Endothelial cell of umbilical vein (primary cell): Measurements from ENCODE around the gene NUDT13. TPM values are rescaled to one million over a fixed set of nuclear protein-coding genes. Genes with fewer than 3 reads are reported as not detected.
"Not testable (repeated sequence)": the region's sequence is repeated elsewhere in the genome, so short reads cannot be mapped to it uniquely, and the experiment has no call there.

Experiments used
- BruUV-seq: library from RNA; stranded (reverse); fragments of 400-500 nt; replicated peaks from 2 replicates; lab custom pipeline; 2021; lab: Mats Ljungman, UMichigan
- CTCF ChIA-PET: fragments of 300-600, 350-600 bp; sonication (Branson Sonifier 250); formaldehyde crosslinking; loops from one replicate; lab custom pipeline; 2021; ENCODE audit warnings: antibody characterized with exemption, inconsistent platforms; lab: Charles Lee
- POLR2A ChIA-PET: fragments of 300-600, 350-600 bp; sonication (Branson Sonifier 250); formaldehyde crosslinking; loops from one replicate; lab custom pipeline; 2021; ENCODE audit warnings: antibody characterized with exemption, inconsistent platforms; lab: Charles Lee
- DNase-seq: peaks from one replicate; pipeline ENCODE4 v3.0.0-alpha.2; 2011; ENCODE audit warnings: low read depth, low spot score
- FAIRE-seq: peaks from 2 replicates; lab custom pipeline; 2011; peaks lifted over from hg19 to GRCh38; lab: Jason Lieb, UNC
- H2AFZ ChIP-seq: 2 replicates; pipeline ENCODE4 v1.6.0; 2012; ENCODE audit warnings: low read depth, low read length, control low read depth, inconsistent platforms
- H3K27ac ChIP-seq: 2 replicates; pipeline ENCODE4 v1.5.1; 2011; ENCODE audit warnings: low read depth, mild to moderate bottlenecking, control low read depth, low read length, moderate library complexity; ENCODE audit not compliant: insufficient read depth
- H3K27me3 ChIP-seq, 2 experiments: 2 replicates each; pipeline versions ENCODE4 v1.6.0 to v1.6.1; 2011; ENCODE audit warnings: low read length in 2 of 2, mixed read lengths in 1 of 2; ENCODE audit not compliant: control insufficient read depth in 2 of 2, insufficient read depth in 2 of 2
- H3K36me3 ChIP-seq, 2 experiments: 2 replicates in 1 of 2; 3 replicates in 1 of 2; pipeline ENCODE4 v1.5.1; 2011; ENCODE audit warnings: low read length in 2 of 2, mild to moderate bottlenecking in 1 of 2, moderate library complexity in 1 of 2; ENCODE audit not compliant: control insufficient read depth in 2 of 2, insufficient read depth in 2 of 2; ENCODE audit errors: extremely low read depth in 1 of 2
- H3K4me1 ChIP-seq: 3 replicates; pipeline ENCODE4 v1.5.1; 2011; ENCODE audit warnings: mild to moderate bottlenecking, low read length; ENCODE audit not compliant: control insufficient read depth, insufficient read depth; ENCODE audit errors: extremely low read depth
- H3K4me2 ChIP-seq: 2 replicates; pipeline ENCODE4 v1.6.1; 2011; ENCODE audit warnings: low read length, control low read depth, mixed read lengths; ENCODE audit not compliant: insufficient read depth
- H3K4me3 ChIP-seq, 3 experiments: fragments of 200-600 bp in 1 of 3; sonication (generic), shearing (Covaris generic) in 1 of 3; replicated peaks in 1 of 3; 2 replicates each; pipeline ENCODE4 v1.5.1; 2011 to 2016; ENCODE audit warnings: control low read depth in 3 of 3, low read length in 3 of 3, mild to moderate bottlenecking in 2 of 3, inconsistent platforms in 1 of 3, low read depth in 1 of 3, moderate library complexity in 1 of 3; ENCODE audit not compliant: insufficient read depth in 1 of 3
- H3K79me2 ChIP-seq: 2 replicates; pipeline ENCODE4 v1.6.0; 2012; ENCODE audit warnings: low read length, inconsistent platforms; ENCODE audit not compliant: control insufficient read depth, insufficient read depth
- H3K9ac ChIP-seq: replicated peaks from 2 replicates; pipeline ENCODE3; 2011; ENCODE audit warnings: low read length, control low read depth; ENCODE audit not compliant: insufficient read depth; ENCODE audit errors: extremely low read depth
- H3K9me1 ChIP-seq: replicated peaks from 3 replicates; pipeline ENCODE4 v1.6.0; 2011; ENCODE audit warnings: mild to moderate bottlenecking, low read length; ENCODE audit not compliant: control insufficient read depth, insufficient read depth; ENCODE audit errors: extremely low read depth
- H3K9me3 ChIP-seq: replicated peaks from 2 replicates; pipeline ENCODE4 v1.5.1; 2012; ENCODE audit warnings: low read length, inconsistent platforms; ENCODE audit not compliant: control insufficient read depth, insufficient read depth
- H4K20me1 ChIP-seq: replicated peaks from 2 replicates; pipeline ENCODE3; 2011; ENCODE audit warnings: mild to moderate bottlenecking, low read length; ENCODE audit not compliant: control insufficient read depth, insufficient read depth; ENCODE audit errors: extremely low read depth
- EZH2 ChIP-seq: IDR thresholded peaks from 2 replicates; pipeline ENCODE4 v1.6.1; 2012; ENCODE audit warnings: borderline replicate concordance, low read depth, mild to moderate bottlenecking, moderate library complexity, low read length, inconsistent platforms; ENCODE audit not compliant: severe bottlenecking
- FOS ChIP-seq: IDR thresholded peaks from 2 replicates; pipeline ENCODE4 v1.6.1; 2011; ENCODE audit warnings: mild to moderate bottlenecking, low read length, moderate library complexity, borderline replicate concordance; ENCODE audit not compliant: insufficient read depth
- GATA2 ChIP-seq: IDR thresholded peaks from 2 replicates; pipeline ENCODE4 v1.7.0; 2011; ENCODE audit warnings: low read depth, mild to moderate bottlenecking, moderate library complexity, mixed read lengths, low read length; ENCODE audit not compliant: insufficient read length, insufficient read depth
- JUN ChIP-seq: IDR thresholded peaks from 2 replicates; pipeline ENCODE4 v1.6.1; 2011; ENCODE audit warnings: borderline replicate concordance, low read depth; ENCODE audit not compliant: insufficient read length, insufficient read depth
- MYC ChIP-seq: IDR thresholded peaks from one replicate; pipeline ENCODE4 v1.6.1; 2011; ENCODE audit warnings: mild to moderate bottlenecking, low read depth, low read length
- POLR2A ChIP-seq: IDR thresholded peaks from 2 replicates; pipeline ENCODE4 v1.6.1; 2012; ENCODE audit warnings: low read depth, mild to moderate bottlenecking, control low read depth, low read length
- POLR2AphosphoS5 ChIP-seq: IDR thresholded peaks from 2 replicates; pipeline ENCODE4 v1.6.1; 2012; ENCODE audit warnings: low read depth, mild to moderate bottlenecking, control low read depth, low read length, moderate library complexity; ENCODE audit not compliant: insufficient read depth
- dilution Hi-C: fragments of 300-500 bp; cut with MboI; formaldehyde crosslinking; loops from one replicate; pipeline ENCODE4 v1.15.0; 2019; ENCODE audit warnings: low sequenced_read_pairs; ENCODE audit not compliant: extremely low pct_ligation_motif_present
- intact Hi-C: fragments of 100-400 bp; cut with micrococcal nuclease; formaldehyde crosslinking; loops from one replicate; pipeline ENCODE4 v1.10.0; 2022
- polyA plus RNA-seq, 4 experiments: library from polyadenylated mRNA; depleted of rRNA in 3 of 4; stranded (reverse) in 3 of 4; unstranded in 1 of 4; fragments of >200 nt; gene quantifications; 2 replicates each; pipeline versions ENCODE4 v1.2.1 to v1.2.3, GENCODE V29; 2011 to 2012; ENCODE audit warnings: missing spikeins in 1 of 4
- total RNA-seq: library from RNA; stranded (reverse); gene quantifications from 2 replicates; pipeline ENCODE4 v1.2.3, GENCODE V29; 2021
- TF ChIP-seq, protein P1 (sequence below): IDR thresholded peaks from 2 replicates; pipeline ENCODE4 v1.6.1; 2011; ENCODE audit not compliant: insufficient read depth, insufficient read length
- TF ChIP-seq, protein P2 (sequence below), 2 donors: IDR thresholded peaks; 1 replicate in 1 of 2; 2 replicates in 1 of 2; pipeline ENCODE4 v1.5.1; 2011; ENCODE audit warnings: low read length in 2 of 2, mild to moderate bottlenecking in 2 of 2, moderate library complexity in 2 of 2, control low read depth in 1 of 2, inconsistent platforms in 1 of 2, low read depth in 1 of 2; ENCODE audit not compliant: insufficient read depth in 1 of 2; ENCODE audit errors: extremely low read depth in 1 of 2

Gene NUDT13
- total and polyA plus RNA-seq, 2 donors (not counting 3 experiments of a cell fraction or from before 2014, with no cell fraction given) = 1.6 to 2.3 TPM

DNA sequence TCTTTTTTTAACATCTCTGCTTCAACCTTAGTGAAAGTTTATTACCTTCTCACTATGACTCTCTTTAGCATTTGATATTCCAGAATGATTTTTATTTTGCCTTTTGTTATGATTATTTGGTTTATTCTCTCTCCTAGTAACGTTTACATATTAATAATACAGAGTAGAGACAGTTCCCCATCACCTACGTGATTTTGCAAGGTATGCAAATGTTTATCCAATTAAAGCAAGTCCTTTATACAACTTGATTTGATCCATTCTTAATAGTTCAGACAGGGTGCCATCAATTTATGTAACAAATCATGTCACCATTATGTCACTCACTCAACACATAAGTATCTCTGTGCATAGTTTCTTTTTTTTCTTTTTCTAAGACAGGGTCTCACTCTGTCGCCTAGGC lies 31.3 kb downstream of the NUDT13 start:
- no peaks in the 10 kb centered on the region for H3K4me1 ChIP-seq
- no peak overlapping the region for H3K4me3 ChIP-seq
- H3K9me3 ChIP-seq = no peaks in the 10 kb centered on the region
- BruUV-seq = no TSS peak
- FAIRE-seq (no peak), DNase-seq (no peak)
- intact Hi-C loops (no loop called here), dilution Hi-C loops (no loop called here)
- H3K79me2 ChIP-seq = no peaks in the 10 kb centered on the region
- no peak overlapping the region for H3K4me2 ChIP-seq
- no peak overlapping the region for H3K9ac ChIP-seq
- TF ChIP-seq GATA2 (no peak), MYC (no peak), POLR2A (no peak), POLR2AphosphoS5 (no peak), JUN (no peak), EZH2 (no peak), FOS (no peak)
- TF ChIP-seq, protein P1, sequence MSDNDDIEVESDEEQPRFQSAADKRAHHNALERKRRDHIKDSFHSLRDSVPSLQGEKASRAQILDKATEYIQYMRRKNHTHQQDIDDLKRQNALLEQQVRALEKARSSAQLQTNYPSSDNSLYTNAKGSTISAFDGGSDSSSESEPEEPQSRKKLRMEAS = no peak
- TF ChIP-seq, protein P2, sequence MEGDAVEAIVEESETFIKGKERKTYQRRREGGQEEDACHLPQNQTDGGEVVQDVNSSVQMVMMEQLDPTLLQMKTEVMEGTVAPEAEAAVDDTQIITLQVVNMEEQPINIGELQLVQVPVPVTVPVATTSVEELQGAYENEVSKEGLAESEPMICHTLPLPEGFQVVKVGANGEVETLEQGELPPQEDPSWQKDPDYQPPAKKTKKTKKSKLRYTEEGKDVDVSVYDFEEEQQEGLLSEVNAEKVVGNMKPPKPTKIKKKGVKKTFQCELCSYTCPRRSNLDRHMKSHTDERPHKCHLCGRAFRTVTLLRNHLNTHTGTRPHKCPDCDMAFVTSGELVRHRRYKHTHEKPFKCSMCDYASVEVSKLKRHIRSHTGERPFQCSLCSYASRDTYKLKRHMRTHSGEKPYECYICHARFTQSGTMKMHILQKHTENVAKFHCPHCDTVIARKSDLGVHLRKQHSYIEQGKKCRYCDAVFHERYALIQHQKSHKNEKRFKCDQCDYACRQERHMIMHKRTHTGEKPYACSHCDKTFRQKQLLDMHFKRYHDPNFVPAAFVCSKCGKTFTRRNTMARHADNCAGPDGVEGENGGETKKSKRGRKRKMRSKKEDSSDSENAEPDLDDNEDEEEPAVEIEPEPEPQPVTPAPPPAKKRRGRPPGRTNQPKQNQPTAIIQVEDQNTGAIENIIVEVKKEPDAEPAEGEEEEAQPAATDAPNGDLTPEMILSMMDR (IDR thresholded peaks at IDR 0.05; ENCODE audit: extremely low read depth in 1 of 2, insufficient read depth in 1 of 2, low read depth in 1 of 2, low read length in 2 of 2) = no peak
- no peaks in the 10 kb centered on the region for H3K27me3 ChIP-seq
- no peaks in the 10 kb centered on the region for H3K9me1 ChIP-seq
- H2AFZ ChIP-seq = no peak overlapping the region
- H3K27ac ChIP-seq = no peak overlapping the region
- ChIA-PET CTCF (no interaction called here), POLR2A (no interaction called here)
- H3K36me3 ChIP-seq = peaks cover 5 to 14% of the 10 kb centered on the region in 2 experiments
- no peaks in the 10 kb centered on the region for H4K20me1 ChIP-seq

DNA sequence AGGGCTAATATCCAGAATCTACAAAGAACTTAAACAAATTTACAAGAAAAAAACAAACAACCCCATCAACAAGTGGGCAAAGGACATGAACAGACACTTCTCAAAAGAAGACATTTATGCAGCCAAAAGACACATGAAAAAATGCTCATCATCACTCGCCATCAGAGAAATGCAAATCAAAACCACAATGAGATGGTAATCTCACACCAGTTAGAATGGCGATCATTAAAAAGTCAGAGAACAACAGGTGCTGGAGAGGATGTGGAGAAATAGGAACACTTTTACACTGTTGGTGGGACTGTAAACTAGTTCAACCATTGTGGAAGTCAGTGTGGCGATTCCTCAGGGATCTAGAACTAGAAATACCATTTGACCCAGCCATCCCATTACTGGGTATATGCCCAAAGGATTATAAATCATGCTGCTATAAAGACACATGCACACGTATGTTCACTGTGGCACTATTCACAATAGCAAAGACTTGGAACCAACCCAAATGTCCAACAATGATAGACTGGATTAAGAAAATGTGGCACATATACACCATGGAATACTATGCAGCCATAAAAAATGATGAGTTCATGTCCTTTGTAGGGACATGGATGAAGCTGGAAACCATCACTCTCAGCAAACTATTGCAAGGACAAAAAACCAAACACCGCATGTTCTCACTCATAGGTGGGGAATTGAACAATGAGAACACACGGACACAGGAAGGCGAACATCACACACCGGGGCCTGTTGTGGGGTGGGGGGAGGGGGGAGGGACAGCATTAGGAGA lies 40.6 kb downstream of the NUDT13 start:
- H3K27me3 ChIP-seq, H3K4me3 ChIP-seq, H3K79me2 ChIP-seq, H3K9ac ChIP-seq, POLR2A ChIA-PET, H2AFZ ChIP-seq, BruUV-seq, H3K4me1 ChIP-seq, intact Hi-C loops, DNase-seq, H3K9me1 ChIP-seq, H4K20me1 ChIP-seq, dilution Hi-C loops, H3K4me2 ChIP-seq, FAIRE-seq, H3K27ac ChIP-seq, H3K9me3 ChIP-seq: not testable (repeated sequence)
- peaks cover 11 to 30% of the 10 kb centered on the region in 2 experiments for H3K36me3 ChIP-seq
- CTCF ChIA-PET = interaction anchor here (1.3 kb wide), 1 partner anchor 10 kb away, joined by 3 read pairs; no protein-coding TSS in a partner anchor
